Activated CD4-positive, CD25-positive, alpha-beta regulatory T cell treated with anti-CD3 and anti-CD28 coated beads, Interleukin-2, amount 50 U/mL, for 16 hours (primary cell): ENCODE data around the gene C14orf93.
"Not testable (repeated sequence)": the region's sequence is repeated elsewhere in the genome, so short reads cannot be mapped to it uniquely, and the experiment has no call there.

ENCODE experiments used
- DNase-seq: peaks from one replicate; pipeline ENCODE4 v3.0.0-alpha.2; 2020; ENCODE audit warnings: low read depth, low spot score

C14orf93 gene

GRCh38 chr14:23021434-23021833, 11.5 kb upstream of the C14orf93 start:
- DNase-seq = no peak

GRCh38 chr14:23020143-23021128, 10.5 kb upstream of the C14orf93 start:
- no peak for DNase-seq

- no peak for DNase-seq
Observed at GRCh38 chr14:23018107-23018506, 8.2 kb upstream of the C14orf93 start.

- DNase-seq = no peak
Observed at GRCh38 chr14:23017091-23017490, 7.1 kb upstream of the C14orf93 start.

GRCh38 chr14:23015618-23016017, 5.7 kb upstream of the C14orf93 start:
- DNase-seq = no peak

GRCh38 chr14:23013749-23014054, 3.8 kb upstream of the C14orf93 start:
- not testable (repeated sequence) for DNase-seq

- no peak for DNase-seq
Observed at GRCh38 chr14:23013054-23013748, 3.3 kb upstream of the C14orf93 start.

GRCh38 chr14:23009483-23009938, 432 bp downstream of the C14orf93 start:
- no peak for DNase-seq

- DNase-seq = no peak
Observed at GRCh38 chr14:23008831-23009230, 1.1 kb downstream of the C14orf93 start.

- peak; percentile 95 for DNase-seq
Observed at GRCh38 chr14:23006544-23007419, 3.2 kb downstream of the C14orf93 start.

GRCh38 chr14:23006188-23006534, 3.8 kb downstream of the C14orf93 start:
- no peak for DNase-seq

GRCh38 chr14:23005451-23006187, 4.3 kb downstream of the C14orf93 start:
- no peak for DNase-seq

- DNase-seq = not testable (repeated sequence)
Observed at GRCh38 chr14:23004274-23004673, 5.7 kb downstream of the C14orf93 start.

GRCh38 chr14:23002592-23002991, 7.4 kb downstream of the C14orf93 start:
- no peak for DNase-seq

GRCh38 chr14:23000860-23001259, 9.1 kb downstream of the C14orf93 start:
- DNase-seq = no peak

GRCh38 chr14:22998329-22999012, 11.5 kb downstream of the C14orf93 start:
- DNase-seq = no peak

GRCh38 chr14:22997676-22998323, 12.1 kb downstream of the C14orf93 start:
- DNase-seq = no peak

GRCh38 chr14:22996768-22997654, 12.9 kb downstream of the C14orf93 start:
- no peak for DNase-seq
